ENCODE data around the gene GRM5.
A peak's percentile ranks its signal among the peaks of the same experiment; 100 is the strongest.
"Not testable (repeated sequence)": the region's sequence is repeated elsewhere in the genome, so short reads cannot be mapped to it uniquely, and the experiment has no call there.

Gene GRM5

DNA sequence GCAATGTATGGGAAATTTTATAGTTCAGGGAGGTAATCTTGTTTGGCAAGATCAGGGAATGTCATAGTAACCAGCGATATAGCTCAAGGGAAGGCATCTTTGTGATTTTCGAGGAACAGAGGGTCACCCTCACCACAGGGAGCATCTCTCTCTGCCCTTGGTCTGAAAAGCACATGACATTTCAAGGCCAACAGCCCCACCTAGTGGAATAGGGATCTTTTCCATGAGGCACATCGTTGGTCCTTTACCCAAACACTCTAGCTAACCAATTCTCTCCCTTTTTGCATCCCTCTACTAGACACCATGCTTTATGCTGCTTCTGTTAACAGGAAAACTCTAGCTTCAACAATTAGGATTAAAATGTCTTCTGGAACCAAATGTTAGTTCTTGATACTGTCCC is 179.0 kb downstream of the GRM5 start:
- Histone ChIP-seq H3K36me3 (replicated peaks; ENCODE audit: low read depth, low read length) (no peaks in the 10 kb centered on the region), H3K79me2 (ENCODE audit: low read length) (no peaks in the 10 kb centered on the region), H3K9ac (ENCODE audit: low read length) (no peak overlapping the region), H3K27ac (ENCODE audit: low read length) (no peak overlapping the region), H3K4me2 (ENCODE audit: low read length) (peak overlapping the region; percentile 34; the same call in 1 of the 2 replicates), H3K9me3 (ENCODE audit: insufficient read depth, low read length) (no peaks in the 10 kb centered on the region), H3K4me3 (ENCODE audit: low read length) (no peak overlapping the region), H3K27me3 (ENCODE audit: low read depth, low read length) (no peaks in the 10 kb centered on the region), H3K4me1 (ENCODE audit: low read length) (no peaks in the 10 kb centered on the region), H2AFZ (ENCODE audit: low read depth, low read length) (no peak overlapping the region; the same call in 1 of the 2 replicates), H4K20me1 (ENCODE audit: insufficient read depth, low read length) (no peaks in the 10 kb centered on the region)
- TF ChIP-seq EZH2phosphoT487 (IDR thresholded peaks at IDR 0.05; ENCODE audit: low read depth), result no peak
- TF ChIP-seq, protein P1, sequence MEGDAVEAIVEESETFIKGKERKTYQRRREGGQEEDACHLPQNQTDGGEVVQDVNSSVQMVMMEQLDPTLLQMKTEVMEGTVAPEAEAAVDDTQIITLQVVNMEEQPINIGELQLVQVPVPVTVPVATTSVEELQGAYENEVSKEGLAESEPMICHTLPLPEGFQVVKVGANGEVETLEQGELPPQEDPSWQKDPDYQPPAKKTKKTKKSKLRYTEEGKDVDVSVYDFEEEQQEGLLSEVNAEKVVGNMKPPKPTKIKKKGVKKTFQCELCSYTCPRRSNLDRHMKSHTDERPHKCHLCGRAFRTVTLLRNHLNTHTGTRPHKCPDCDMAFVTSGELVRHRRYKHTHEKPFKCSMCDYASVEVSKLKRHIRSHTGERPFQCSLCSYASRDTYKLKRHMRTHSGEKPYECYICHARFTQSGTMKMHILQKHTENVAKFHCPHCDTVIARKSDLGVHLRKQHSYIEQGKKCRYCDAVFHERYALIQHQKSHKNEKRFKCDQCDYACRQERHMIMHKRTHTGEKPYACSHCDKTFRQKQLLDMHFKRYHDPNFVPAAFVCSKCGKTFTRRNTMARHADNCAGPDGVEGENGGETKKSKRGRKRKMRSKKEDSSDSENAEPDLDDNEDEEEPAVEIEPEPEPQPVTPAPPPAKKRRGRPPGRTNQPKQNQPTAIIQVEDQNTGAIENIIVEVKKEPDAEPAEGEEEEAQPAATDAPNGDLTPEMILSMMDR (IDR thresholded peaks at IDR 0.05; ENCODE audit: low read depth, low read length), result peak; percentile 76

DNA sequence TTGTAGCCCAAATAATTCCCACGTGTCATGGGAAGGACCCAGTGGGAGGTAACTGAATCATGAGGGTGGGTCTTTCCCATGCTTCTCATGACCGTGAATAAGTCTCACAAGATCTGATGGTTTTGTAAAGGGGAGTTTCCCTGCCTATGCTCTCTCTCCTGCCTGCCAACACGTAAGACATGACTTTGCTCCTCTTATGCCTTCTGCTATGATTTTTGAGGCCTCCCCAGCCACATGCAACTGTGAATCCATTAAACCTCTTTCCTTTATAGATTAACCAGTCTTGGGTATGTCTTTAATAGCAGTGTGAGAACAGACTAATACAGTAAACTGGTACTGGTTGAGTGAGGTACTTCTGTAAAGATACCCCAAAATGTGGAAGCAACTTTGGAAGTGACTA is 183.0 kb downstream of the GRM5 start:
- H3K79me2 ChIP-seq (ENCODE audit: low read length); H3K4me3 ChIP-seq (ENCODE audit: low read length); H2AFZ ChIP-seq (ENCODE audit: low read depth, low read length): not testable (repeated sequence)

DNA sequence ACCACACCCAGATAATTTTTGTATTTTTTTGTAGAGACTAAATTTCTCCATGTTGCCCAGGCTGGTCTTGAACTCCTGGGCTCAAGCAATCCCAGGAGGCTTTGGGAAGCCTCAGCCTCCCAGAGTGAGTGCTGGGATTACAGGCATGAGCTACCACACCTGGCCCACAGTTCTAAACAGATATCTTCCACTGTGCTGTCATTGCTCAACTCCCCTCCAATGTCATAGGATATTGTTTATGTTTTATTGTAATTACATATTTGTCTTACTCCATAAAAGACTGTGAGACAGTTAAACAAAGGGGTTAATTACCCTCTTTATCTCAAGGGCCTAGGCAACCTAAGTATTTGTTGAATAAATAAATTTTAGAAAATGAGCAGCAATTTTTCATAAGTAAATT is 204.2 kb downstream of the GRM5 start:
- H3K4me2 ChIP-seq (ENCODE audit: low read length), result no peak overlapping the region
- H3K27me3 ChIP-seq (ENCODE audit: low read depth, low read length), result no peaks in the 10 kb centered on the region
- no peaks in the 10 kb centered on the region for H3K79me2 ChIP-seq (ENCODE audit: low read length)
- H3K27ac ChIP-seq (ENCODE audit: low read length), result no peak overlapping the region
- no peak overlapping the region for H3K9ac ChIP-seq (ENCODE audit: low read length)
- no peaks in the 10 kb centered on the region for H4K20me1 ChIP-seq (ENCODE audit: insufficient read depth, low read length)
- no peaks in the 10 kb centered on the region for H3K4me1 ChIP-seq (ENCODE audit: low read length)
- H3K4me3 ChIP-seq (ENCODE audit: low read length), result no peak overlapping the region
- no peaks in the 10 kb centered on the region for H3K36me3 ChIP-seq (replicated peaks; ENCODE audit: low read depth, low read length)
- no peaks in the 10 kb centered on the region for H3K9me3 ChIP-seq (ENCODE audit: insufficient read depth, low read length)
- H2AFZ ChIP-seq (ENCODE audit: low read depth, low read length), result no peak overlapping the region
- TF ChIP-seq, protein P1 (IDR thresholded peaks at IDR 0.05; ENCODE audit: low read depth, low read length), result no peak
- no peak for TF ChIP-seq EZH2phosphoT487 (IDR thresholded peaks at IDR 0.05; ENCODE audit: low read depth)

More for the DNA sequence above, 183.0 kb downstream of the GRM5 start:
- H3K4me1 ChIP-seq (ENCODE audit: low read length); H4K20me1 ChIP-seq (ENCODE audit: insufficient read depth, low read length); H3K9me3 ChIP-seq (ENCODE audit: insufficient read depth, low read length); H3K4me2 ChIP-seq (ENCODE audit: low read length); H3K27me3 ChIP-seq (ENCODE audit: low read depth, low read length); H3K9ac ChIP-seq (ENCODE audit: low read length); H3K27ac ChIP-seq (ENCODE audit: low read length); H3K36me3 ChIP-seq (replicated peaks; ENCODE audit: low read depth, low read length): not testable (repeated sequence)

DNA sequence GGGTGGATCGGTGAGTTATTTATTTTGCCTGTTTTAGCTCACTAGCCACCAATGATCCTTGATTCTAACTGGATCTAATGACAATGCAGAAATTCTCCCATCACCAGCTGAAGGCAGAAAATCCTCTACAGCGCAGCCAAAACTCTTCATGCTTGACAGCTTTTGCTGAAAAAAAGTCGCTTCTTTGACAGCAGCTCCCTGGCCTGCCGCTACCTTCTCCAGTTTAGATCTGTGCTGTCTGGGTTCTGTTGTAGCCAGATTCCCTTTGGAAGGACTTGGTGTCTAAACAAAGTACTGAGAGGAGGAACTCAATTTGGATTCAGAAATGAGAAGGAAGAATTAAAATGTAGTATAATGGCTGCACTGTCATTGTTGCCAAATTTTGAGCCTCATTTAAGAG is 205.4 kb downstream of the GRM5 start:
- H2AFZ ChIP-seq (ENCODE audit: low read depth, low read length); H3K4me3 ChIP-seq (ENCODE audit: low read length); H3K4me2 ChIP-seq (ENCODE audit: low read length); H3K27me3 ChIP-seq (ENCODE audit: low read depth, low read length); H3K79me2 ChIP-seq (ENCODE audit: low read length); H3K36me3 ChIP-seq (replicated peaks; ENCODE audit: low read depth, low read length); H3K9me3 ChIP-seq (ENCODE audit: insufficient read depth, low read length); H3K9ac ChIP-seq (ENCODE audit: low read length); H3K4me1 ChIP-seq (ENCODE audit: low read length); H3K27ac ChIP-seq (ENCODE audit: low read length); H4K20me1 ChIP-seq (ENCODE audit: insufficient read depth, low read length): not testable (repeated sequence)

DNA sequence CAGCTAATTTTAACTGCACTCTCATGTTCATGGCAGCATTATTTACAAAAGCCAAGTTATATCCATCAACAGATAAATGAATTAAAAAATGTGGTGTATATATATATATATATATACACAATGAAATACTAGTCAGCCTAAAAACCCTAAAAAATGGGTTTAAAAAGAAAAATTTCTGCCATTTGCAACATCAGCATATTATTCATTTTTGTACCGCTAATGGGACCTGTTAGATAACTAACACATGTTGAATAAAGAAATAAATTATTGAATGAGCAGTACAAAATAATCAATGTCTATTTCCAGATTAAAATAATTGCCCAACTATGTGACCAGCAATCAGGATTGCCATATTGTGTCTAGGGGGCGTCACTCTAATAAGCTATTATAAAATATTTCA is 211.8 kb downstream of the GRM5 start:
- not testable (repeated sequence) for H4K20me1 ChIP-seq (ENCODE audit: insufficient read depth, low read length); H3K9me3 ChIP-seq (ENCODE audit: insufficient read depth, low read length); H3K4me1 ChIP-seq (ENCODE audit: low read length); H3K27me3 ChIP-seq (ENCODE audit: low read depth, low read length); H3K27ac ChIP-seq (ENCODE audit: low read length); H3K36me3 ChIP-seq (replicated peaks; ENCODE audit: low read depth, low read length); H3K4me3 ChIP-seq (ENCODE audit: low read length); H2AFZ ChIP-seq (ENCODE audit: low read depth, low read length); H3K79me2 ChIP-seq (ENCODE audit: low read length); H3K4me2 ChIP-seq (ENCODE audit: low read length); H3K9ac ChIP-seq (ENCODE audit: low read length)

DNA sequence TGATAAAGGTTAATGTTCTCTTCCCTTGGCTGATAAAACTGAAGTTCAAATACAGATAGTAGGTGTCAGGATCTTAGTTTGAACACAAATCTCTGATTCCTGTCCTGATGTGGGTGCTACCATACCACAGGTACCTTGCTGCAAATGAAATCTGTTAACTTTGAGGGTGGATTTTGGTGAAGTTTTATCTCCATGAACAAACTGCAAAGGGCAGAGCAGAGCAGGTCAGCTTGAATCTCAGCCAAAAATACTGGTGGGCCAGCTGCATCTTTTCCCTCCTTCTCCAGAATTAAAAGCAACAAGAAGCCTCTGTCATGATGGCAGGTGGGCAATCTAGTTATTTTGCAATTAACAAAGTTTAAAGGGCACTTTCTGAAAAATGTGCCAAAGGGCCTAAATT is 214.2 kb downstream of the GRM5 start:
- not testable (repeated sequence) for H2AFZ ChIP-seq (ENCODE audit: low read depth, low read length); H3K4me2 ChIP-seq (ENCODE audit: low read length); H3K27ac ChIP-seq (ENCODE audit: low read length); H3K4me1 ChIP-seq (ENCODE audit: low read length); H3K9me3 ChIP-seq (ENCODE audit: insufficient read depth, low read length); H3K79me2 ChIP-seq (ENCODE audit: low read length); H3K27me3 ChIP-seq (ENCODE audit: low read depth, low read length); H3K4me3 ChIP-seq (ENCODE audit: low read length); H3K36me3 ChIP-seq (replicated peaks; ENCODE audit: low read depth, low read length); H3K9ac ChIP-seq (ENCODE audit: low read length); H4K20me1 ChIP-seq (ENCODE audit: insufficient read depth, low read length)

DNA sequence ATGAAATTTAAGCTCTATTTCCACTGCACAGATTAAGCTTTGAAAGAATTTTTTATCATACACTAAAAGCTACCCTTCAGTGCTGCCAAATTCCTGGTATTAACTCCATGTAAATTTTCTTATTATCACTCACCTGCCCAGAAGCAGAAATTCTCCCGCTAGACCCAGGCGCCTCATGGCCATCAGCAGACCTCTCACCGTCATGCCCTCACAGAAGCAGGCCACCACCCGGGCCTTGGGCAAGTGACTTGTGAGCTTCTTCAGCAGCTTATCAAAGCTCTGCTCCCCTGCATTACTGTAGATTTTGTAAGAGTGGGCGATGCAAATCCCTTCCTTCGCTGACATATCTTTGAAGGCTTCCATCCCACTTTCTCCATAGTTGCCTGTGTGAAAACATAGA is 216.0 kb downstream of the GRM5 start:
- H3K36me3 ChIP-seq (replicated peaks; ENCODE audit: low read depth, low read length); H3K9me3 ChIP-seq (ENCODE audit: insufficient read depth, low read length); H3K9ac ChIP-seq (ENCODE audit: low read length); H3K4me2 ChIP-seq (ENCODE audit: low read length); H3K27ac ChIP-seq (ENCODE audit: low read length); H3K79me2 ChIP-seq (ENCODE audit: low read length); H2AFZ ChIP-seq (ENCODE audit: low read depth, low read length); H4K20me1 ChIP-seq (ENCODE audit: insufficient read depth, low read length); H3K4me3 ChIP-seq (ENCODE audit: low read length); H3K27me3 ChIP-seq (ENCODE audit: low read depth, low read length); H3K4me1 ChIP-seq (ENCODE audit: low read length): not testable (repeated sequence)
